Stimulated activated naive B cell treated with anti-CD40 and anti-IgM and Interleukin-4, amounts not matched to agents 10 μg/mL and 1 μg/mL and 100 μg/mL, for 72 hours (primary cell): ENCODE measurements around the gene BCAR3.
A peak's percentile ranks its signal among the peaks of the same experiment; 100 is the strongest.

ENCODE experiments used
- ATAC-seq, 2 donors: fragments of 150-1000 bp; cut with Tn5 transposase; replicated peaks; 2 replicates each; pipeline ENCODE4 v1.10.0; 2021; ENCODE audit warnings: moderate library complexity in 1 of 2
- DNase-seq: peaks from one replicate; pipeline ENCODE4 v3.0.0; 2021
- H3K27ac Mint-ChIP-seq: one replicate; pipeline ENCODE4 v1.8.0; 2022; ENCODE audit warnings: mild to moderate bottlenecking, mixed read lengths
- H3K27me3 Mint-ChIP-seq, 2 donors: one replicate each; pipeline ENCODE4 v1.8.0; 2022; ENCODE audit warnings: mixed read lengths in 2 of 2
- H3K36me3 Mint-ChIP-seq, 2 donors: one replicate each; pipeline ENCODE4 v1.8.0; 2022; ENCODE audit warnings: mixed read lengths in 2 of 2, mild to moderate bottlenecking in 1 of 2
- H3K4me1 Mint-ChIP-seq, 2 donors: one replicate each; pipeline ENCODE4 v1.8.0; 2022; ENCODE audit warnings: mixed read lengths in 2 of 2, mild to moderate bottlenecking in 1 of 2
- H3K4me3 Mint-ChIP-seq, 2 donors: one replicate each; pipeline ENCODE4 v1.8.0; 2022; ENCODE audit warnings: mild to moderate bottlenecking in 2 of 2, mixed read lengths in 2 of 2, moderate library complexity in 1 of 2
- H3K9me3 Mint-ChIP-seq, 2 donors: one replicate each; pipeline ENCODE4 v1.8.0; 2022; ENCODE audit warnings: mixed read lengths in 2 of 2, mild to moderate bottlenecking in 1 of 2

BCAR3 gene

GRCh38 chr1:93623436-93623835, 58.2 kb downstream of the BCAR3 start:
- Mint-ChIP-seq H3K27ac (no peak overlapping the region), H3K4me3 (no peak overlapping the region), H3K9me3 (no peaks in the 10 kb centered on the region), H3K36me3 (peaks cover 28 to 46% of the 10 kb centered on the region in 2 donors), H3K4me1 (peaks cover 22 to 32% of the 10 kb centered on the region in 2 donors), H3K27me3 (no peaks in the 10 kb centered on the region)
- ATAC-seq (no peak), DNase-seq (no peak)

DNA sequence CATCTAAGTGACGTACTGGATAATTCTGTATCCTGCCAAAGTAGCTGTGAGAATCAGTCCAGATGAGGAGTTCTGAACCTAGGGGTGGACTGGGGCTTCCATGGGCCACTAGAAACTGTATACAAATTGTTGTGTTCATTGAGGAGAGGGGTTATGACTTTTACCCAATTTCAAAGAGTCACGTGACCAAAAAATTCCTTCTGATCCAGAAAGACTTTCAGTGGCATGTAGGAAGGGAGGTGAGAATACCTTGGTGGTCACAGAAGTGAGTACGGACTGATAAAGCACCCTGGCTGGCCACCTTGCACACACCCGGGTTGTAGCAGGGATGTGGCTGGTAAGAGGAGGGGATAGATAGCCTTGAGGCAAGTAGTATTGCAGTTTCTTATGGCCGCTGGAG, 60.4 kb downstream of the BCAR3 start:
- no peak for DNase-seq
- Mint-ChIP-seq H3K27ac (no peak overlapping the region), H3K9me3 (no peaks in the 10 kb centered on the region), H3K27me3 (no peaks in the 10 kb centered on the region), H3K4me3 (no peak overlapping the region), H3K4me1 (peaks cover 36 to 50% of the 10 kb centered on the region in 2 donors), H3K36me3 (peaks cover 25 to 50% of the 10 kb centered on the region in 2 donors)
- ATAC-seq = no peak

GRCh38 chr1:93620841-93621210, 60.8 kb downstream of the BCAR3 start:
- Mint-ChIP-seq H3K27ac (no peak overlapping the region), H3K4me3 (no peak overlapping the region), H3K27me3 (no peaks in the 10 kb centered on the region), H3K9me3 (no peaks in the 10 kb centered on the region), H3K4me1 (peaks cover 37 to 54% of the 10 kb centered on the region in 2 donors), H3K36me3 (peaks cover 25 to 51% of the 10 kb centered on the region in 2 donors)
- no peak for ATAC-seq
- no peak for DNase-seq

- ATAC-seq (no peak), DNase-seq (no peak)
- Mint-ChIP-seq H3K4me1 (peaks cover 42 to 59% of the 10 kb centered on the region in 2 donors), H3K36me3 (peaks cover 29 to 53% of the 10 kb centered on the region in 2 donors), H3K27ac (no peak overlapping the region), H3K4me3 (no peak overlapping the region), H3K27me3 (no peaks in the 10 kb centered on the region), H3K9me3 (no peaks in the 10 kb centered on the region)
Measured at GRCh38 chr1:93620172-93620840, 61.3 kb downstream of the BCAR3 start.

DNA sequence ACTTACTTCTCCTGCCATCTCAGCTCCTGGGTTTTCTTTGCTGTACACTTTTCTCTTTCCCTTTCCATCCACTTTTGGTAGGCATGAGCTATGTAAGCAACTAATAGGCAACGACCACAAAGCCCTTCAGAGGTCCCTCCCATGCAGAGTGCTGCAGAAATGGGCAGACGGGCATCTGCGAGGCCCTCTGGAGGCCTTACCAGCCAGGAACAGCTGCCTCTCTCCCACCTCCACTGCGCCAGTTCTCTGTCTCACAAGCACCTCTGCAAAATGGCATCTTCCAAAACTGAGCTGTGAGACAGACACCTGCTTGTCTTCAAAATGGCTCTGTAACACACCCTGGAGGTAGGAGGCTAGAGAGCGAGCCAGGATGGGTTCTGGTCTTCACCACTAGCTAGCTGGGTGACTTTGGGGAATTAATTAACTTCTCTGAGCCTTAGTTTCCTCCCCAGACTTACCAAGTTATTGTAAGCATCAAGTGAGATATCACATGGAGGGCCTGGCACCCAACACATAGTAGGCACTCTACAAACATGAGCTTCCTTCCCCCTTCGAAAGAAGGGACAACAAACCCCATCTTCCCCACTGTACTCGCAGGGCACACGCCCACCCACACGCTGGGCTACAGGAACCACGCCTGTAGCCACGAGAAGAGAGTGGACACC, 62.0 kb downstream of the BCAR3 start:
- H3K27ac Mint-ChIP-seq = no peak overlapping the region
- H3K27me3 Mint-ChIP-seq = no peaks in the 10 kb centered on the region
- H3K36me3 Mint-ChIP-seq = peaks cover 33 to 60% of the 10 kb centered on the region in 2 donors
- no peaks in the 10 kb centered on the region for H3K9me3 Mint-ChIP-seq
- no peak for DNase-seq
- no peak for ATAC-seq
- peaks cover 47 to 66% of the 10 kb centered on the region in 2 donors for H3K4me1 Mint-ChIP-seq
- H3K4me3 Mint-ChIP-seq = no peak overlapping the region

GRCh38 chr1:93617670-93618499, 63.8 kb downstream of the BCAR3 start:
- Mint-ChIP-seq H3K9me3 (no peaks in the 10 kb centered on the region), H3K4me1 (peaks cover 58 to 83% of the 10 kb centered on the region in 2 donors)

GRCh38 chr1:93616996-93617669, 64.5 kb downstream of the BCAR3 start:
- H3K4me1 Mint-ChIP-seq = peaks cover 63 to 91% of the 10 kb centered on the region in 2 donors
- H3K9me3 Mint-ChIP-seq = no peaks in the 10 kb centered on the region
- H3K4me3 Mint-ChIP-seq = no peak overlapping the region
- H3K27me3 Mint-ChIP-seq = no peaks in the 10 kb centered on the region
- H3K36me3 Mint-ChIP-seq = peaks cover 43 to 76% of the 10 kb centered on the region in 2 donors
- peak overlapping the region; percentile 85 for H3K27ac Mint-ChIP-seq
- ATAC-seq (no peak), DNase-seq (no peak)

More at GRCh38 chr1:93617670-93618499, 63.8 kb downstream of the BCAR3 start:
- DNase-seq (no peak), ATAC-seq (no peak)
- H3K27me3 Mint-ChIP-seq = no peaks in the 10 kb centered on the region
- peaks cover 42 to 75% of the 10 kb centered on the region in 2 donors for H3K36me3 Mint-ChIP-seq
- H3K4me3 Mint-ChIP-seq = no peak overlapping the region
- H3K27ac Mint-ChIP-seq = peak overlapping the region; percentile 85

GRCh38 chr1:93616221-93616995, 65.2 kb downstream of the BCAR3 start:
- Mint-ChIP-seq H3K27ac (peak overlapping the region; percentile 85), H3K27me3 (no peaks in the 10 kb centered on the region), H3K9me3 (no peaks in the 10 kb centered on the region), H3K4me1 (peaks cover 67 to 96% of the 10 kb centered on the region in 2 donors), H3K4me3 (peak overlapping the region in 1 of 2 donors; percentile 13), H3K36me3 (peaks cover 45 to 77% of the 10 kb centered on the region in 2 donors)
- ATAC-seq = no peak
- no peak for DNase-seq

- H3K9me3 Mint-ChIP-seq = no peaks in the 10 kb centered on the region
- peak; percentile 82 for ATAC-seq
- H3K27me3 Mint-ChIP-seq = no peaks in the 10 kb centered on the region
- H3K36me3 Mint-ChIP-seq = peaks cover 46 to 76% of the 10 kb centered on the region in 2 donors
- H3K4me1 Mint-ChIP-seq = peaks cover 68 to 96% of the 10 kb centered on the region in 2 donors
- H3K4me3 Mint-ChIP-seq = peak overlapping the region in 1 of 2 donors; percentile 20
- peak; percentile 65 for DNase-seq
- peak overlapping the region; percentile 88 for H3K27ac Mint-ChIP-seq
Measured at GRCh38 chr1:93615582-93616150, 66.0 kb downstream of the BCAR3 start.

DNA sequence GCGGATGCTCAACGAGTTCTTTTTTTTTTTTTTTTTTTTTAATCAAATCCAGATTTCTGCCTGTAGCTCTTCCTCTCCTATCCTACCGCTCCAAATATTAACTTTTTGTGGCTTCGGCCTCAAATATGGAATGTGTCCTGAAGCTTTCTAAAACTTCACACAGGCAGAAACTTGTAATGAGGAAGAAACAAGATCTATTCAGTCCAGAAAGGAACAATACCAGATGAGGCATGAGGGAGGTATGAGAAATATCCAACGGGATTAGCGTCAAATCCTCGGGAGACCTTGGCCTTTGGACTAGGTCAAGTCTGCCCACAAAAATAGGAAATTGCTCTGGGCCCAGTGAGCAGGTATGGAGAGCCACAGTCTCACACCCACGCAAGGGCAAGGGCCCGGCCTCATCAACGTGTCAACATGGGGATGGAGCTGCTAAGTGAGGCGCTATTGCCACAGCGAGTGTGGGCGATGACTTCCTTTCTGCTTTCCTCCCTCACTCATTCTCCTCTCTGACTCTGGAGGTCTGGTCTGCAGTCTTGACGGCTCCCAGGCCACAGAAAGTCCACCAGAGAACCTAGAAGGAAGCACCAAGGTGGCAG, 66.6 kb downstream of the BCAR3 start:
- Mint-ChIP-seq H3K4me3 (no peak overlapping the region), H3K27ac (peak overlapping the region; percentile 88), H3K9me3 (no peaks in the 10 kb centered on the region), H3K36me3 (peaks cover 51 to 78% of the 10 kb centered on the region in 2 donors), H3K4me1 (peaks cover 69 to 96% of the 10 kb centered on the region in 2 donors), H3K27me3 (no peaks in the 10 kb centered on the region)
- ATAC-seq = peak; percentile 44 to 46
- no peak for DNase-seq

- H3K4me1 Mint-ChIP-seq = peaks cover 73 to 96% of the 10 kb centered on the region in 2 donors
Measured at GRCh38 chr1:93614541-93614940, 67.1 kb downstream of the BCAR3 start.

GRCh38 chr1:93613898-93614297, 67.7 kb downstream of the BCAR3 start:
- no peak overlapping the region for H3K4me3 Mint-ChIP-seq
- peaks cover 57 to 84% of the 10 kb centered on the region in 2 donors for H3K36me3 Mint-ChIP-seq
- no peaks in the 10 kb centered on the region for H3K27me3 Mint-ChIP-seq
- DNase-seq (no peak), ATAC-seq (no peak)
- H3K27ac Mint-ChIP-seq = peak overlapping the region; percentile 9
- peaks cover 0 to 3% of the 10 kb centered on the region in 2 donors for H3K9me3 Mint-ChIP-seq
- peaks cover 76 to 96% of the 10 kb centered on the region in 2 donors for H3K4me1 Mint-ChIP-seq

More at GRCh38 chr1:93614541-93614940, 67.1 kb downstream of the BCAR3 start:
- Mint-ChIP-seq H3K4me3 (no peak overlapping the region), H3K27me3 (no peaks in the 10 kb centered on the region), H3K36me3 (peaks cover 55 to 82% of the 10 kb centered on the region in 2 donors), H3K27ac (peak overlapping the region; percentile 88), H3K9me3 (peaks cover 0 to 2% of the 10 kb centered on the region in 2 donors)
- DNase-seq = no peak
- ATAC-seq = no peak

GRCh38 chr1:93612510-93612909, 69.1 kb downstream of the BCAR3 start:
- no peak overlapping the region for H3K4me3 Mint-ChIP-seq
- peaks cover 0 to 5% of the 10 kb centered on the region in 2 donors for H3K9me3 Mint-ChIP-seq
- peaks cover 80 to 100% of the 10 kb centered on the region in 2 donors for H3K4me1 Mint-ChIP-seq
- H3K27ac Mint-ChIP-seq = peak overlapping the region; percentile 9
- H3K36me3 Mint-ChIP-seq = peaks cover 63 to 85% of the 10 kb centered on the region in 2 donors
- H3K27me3 Mint-ChIP-seq = no peaks in the 10 kb centered on the region
- DNase-seq = no peak
- ATAC-seq = no peak
